Testis (tissue), 2 donors: Measurements from ENCODE around the gene HSPA14.

Experiments
- CTCF ChIP-seq, 3 experiments: fragments of 450-650 bp in 2 of 3; fragments of 200-600 bp in 1 of 3; sonication (generic) in 1 of 3; IDR thresholded peaks; one replicate each; pipeline ENCODE4 v1.5.1; 2016 to 2019; ENCODE audit warnings: antibody characterized with exemption in 3 of 3, mild to moderate bottlenecking in 2 of 3, moderate library complexity in 1 of 3
- POLR2A ChIP-seq: fragments of 450-650 bp; IDR thresholded peaks from one replicate; pipeline ENCODE4 v1.6.1; 2017; ENCODE audit warnings: antibody characterized with exemption, mild to moderate bottlenecking, moderate library complexity

GRCh38 chr10:14852236-14852635 is 14.1 kb downstream of the HSPA14 start:
- TF ChIP-seq CTCF (IDR thresholded peaks at IDR 0.05) (no peak), POLR2A (no peak)
